Measurements from ENCODE around the gene LCNL1.

The LCNL1 gene

DNA sequence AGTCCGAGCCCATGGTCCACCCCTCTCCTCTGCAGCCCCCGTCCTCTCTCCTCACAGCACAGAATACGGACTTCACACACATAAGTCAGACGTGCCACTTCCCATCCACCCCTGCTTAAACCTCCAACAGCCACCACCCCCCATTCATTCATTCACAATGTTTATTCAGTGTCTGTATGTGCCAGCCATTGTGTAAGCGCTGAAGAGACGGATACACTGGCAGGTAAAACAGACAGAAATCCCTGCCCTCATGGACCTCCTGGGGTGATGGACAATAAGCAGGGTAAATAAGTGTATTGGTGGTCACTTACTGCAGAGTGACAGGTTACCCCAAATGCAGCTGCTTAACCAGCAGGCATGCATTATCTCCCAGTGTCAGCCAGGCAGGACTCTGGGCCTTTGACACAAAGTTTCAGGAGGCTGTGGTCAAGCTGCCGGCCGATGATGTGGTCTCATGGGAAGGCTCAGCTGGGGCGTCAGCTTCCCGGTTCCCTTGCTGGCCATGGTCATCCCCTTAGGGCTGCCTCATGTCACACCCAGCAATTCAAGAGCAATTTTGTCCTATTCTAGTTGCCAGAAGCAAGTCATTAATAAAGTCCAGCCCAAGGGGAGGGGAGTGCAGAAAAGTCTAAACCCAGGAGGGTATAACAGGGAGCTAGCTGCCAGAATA, 7.6 kb downstream of the LCNL1 start:
- in situ Hi-C loops (cut with MboI; ENCODE audit: low sequenced_read_pairs, unreplicated experiment): no loop called here
- DNase-seq (ENCODE audit: low spot score): no peak
- TF ChIP-seq, protein P1, sequence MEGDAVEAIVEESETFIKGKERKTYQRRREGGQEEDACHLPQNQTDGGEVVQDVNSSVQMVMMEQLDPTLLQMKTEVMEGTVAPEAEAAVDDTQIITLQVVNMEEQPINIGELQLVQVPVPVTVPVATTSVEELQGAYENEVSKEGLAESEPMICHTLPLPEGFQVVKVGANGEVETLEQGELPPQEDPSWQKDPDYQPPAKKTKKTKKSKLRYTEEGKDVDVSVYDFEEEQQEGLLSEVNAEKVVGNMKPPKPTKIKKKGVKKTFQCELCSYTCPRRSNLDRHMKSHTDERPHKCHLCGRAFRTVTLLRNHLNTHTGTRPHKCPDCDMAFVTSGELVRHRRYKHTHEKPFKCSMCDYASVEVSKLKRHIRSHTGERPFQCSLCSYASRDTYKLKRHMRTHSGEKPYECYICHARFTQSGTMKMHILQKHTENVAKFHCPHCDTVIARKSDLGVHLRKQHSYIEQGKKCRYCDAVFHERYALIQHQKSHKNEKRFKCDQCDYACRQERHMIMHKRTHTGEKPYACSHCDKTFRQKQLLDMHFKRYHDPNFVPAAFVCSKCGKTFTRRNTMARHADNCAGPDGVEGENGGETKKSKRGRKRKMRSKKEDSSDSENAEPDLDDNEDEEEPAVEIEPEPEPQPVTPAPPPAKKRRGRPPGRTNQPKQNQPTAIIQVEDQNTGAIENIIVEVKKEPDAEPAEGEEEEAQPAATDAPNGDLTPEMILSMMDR (IDR thresholded peaks at IDR 0.05; ENCODE audit: borderline replicate concordance, control extremely low read depth, extremely low read depth, insufficient read depth, missing control alignments): no peak

DNA sequence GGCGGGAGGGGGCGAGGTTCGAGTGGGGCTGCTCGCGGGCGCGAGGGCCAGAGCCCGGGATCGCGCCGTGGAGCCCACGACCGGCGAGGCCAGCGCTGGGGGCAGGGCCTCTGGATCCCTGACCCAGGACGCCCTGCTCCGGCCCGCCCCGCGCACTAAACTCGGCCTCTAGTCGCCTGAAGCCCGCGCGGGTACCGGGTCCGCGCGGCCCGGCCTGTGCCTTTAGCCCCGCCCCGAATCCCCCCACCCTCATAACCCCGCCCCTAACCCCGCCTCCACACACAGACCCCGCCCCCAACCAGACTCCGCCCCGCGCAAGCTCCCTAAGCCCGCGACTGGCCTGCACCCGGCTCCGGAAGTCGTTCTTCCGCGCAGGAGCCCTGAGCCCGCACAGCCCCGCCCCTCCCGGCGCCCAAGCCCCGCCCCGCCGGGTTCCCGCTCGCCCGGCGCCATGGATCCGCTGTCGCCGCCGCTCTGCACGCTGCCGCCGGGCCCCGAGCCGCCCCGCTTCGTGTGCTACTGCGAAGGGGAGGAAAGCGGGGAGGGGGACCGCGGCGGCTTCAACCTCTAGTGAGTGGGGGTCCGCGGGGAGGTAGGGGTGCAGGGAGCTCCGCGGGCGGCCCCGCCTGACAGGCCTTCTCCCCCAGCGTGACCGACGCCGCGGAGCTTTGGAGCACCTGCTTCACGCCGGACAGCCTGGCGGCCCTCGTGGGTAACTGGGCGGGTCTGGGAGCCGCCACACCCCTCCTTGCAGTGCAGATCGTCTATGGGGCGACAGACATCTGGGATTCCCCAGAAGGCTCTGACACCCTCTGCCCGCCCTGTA, 9.4 kb downstream of the LCNL1 start, which contains the start of gene PAXX:
TSS of gene PAXX (plus strand) at position 430 of the 826 bp plus-strand sequence. CDS start at position 452, 22 bp downstream.
- in situ Hi-C loops (cut with MboI; ENCODE audit: low sequenced_read_pairs, unreplicated experiment): no loop called here
- peak; percentile 100 for DNase-seq (ENCODE audit: low spot score)
- TF ChIP-seq, protein P1 (IDR thresholded peaks at IDR 0.05; ENCODE audit: borderline replicate concordance, control extremely low read depth, extremely low read depth, insufficient read depth, missing control alignments): no peak

DNA sequence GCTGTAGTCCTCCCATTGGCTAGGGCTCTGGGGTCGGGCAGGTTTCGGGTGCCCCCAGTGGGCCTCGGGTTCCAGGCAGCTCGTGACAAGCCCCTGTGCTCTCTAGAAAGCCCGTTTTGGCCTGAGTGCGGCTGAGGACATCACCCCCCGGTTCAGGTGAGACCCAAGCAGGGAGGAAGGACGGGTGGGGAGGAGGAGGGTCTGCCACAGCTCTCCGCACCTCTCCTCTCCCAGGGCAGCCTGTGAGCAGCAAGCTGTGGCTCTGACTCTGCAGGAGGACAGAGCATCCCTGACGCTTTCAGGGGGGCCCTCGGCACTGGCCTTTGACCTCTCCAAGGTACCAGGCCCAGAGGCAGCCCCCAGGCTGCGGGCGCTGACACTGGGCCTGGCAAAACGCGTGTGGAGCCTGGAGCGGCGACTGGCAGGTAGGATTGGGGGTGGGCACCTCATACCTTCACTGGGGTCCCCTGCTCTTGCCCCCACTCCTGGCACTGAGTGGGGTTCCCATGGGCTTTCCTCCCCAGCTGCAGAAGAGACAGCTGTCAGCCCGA, 10.1 kb downstream of the LCNL1 start:
- DNase-seq (ENCODE audit: low spot score): no peak
- TF ChIP-seq, protein P1 (IDR thresholded peaks at IDR 0.05; ENCODE audit: borderline replicate concordance, control extremely low read depth, extremely low read depth, insufficient read depth, missing control alignments): no peak
- in situ Hi-C loops (cut with MboI; ENCODE audit: low sequenced_read_pairs, unreplicated experiment): no loop called here

DNA sequence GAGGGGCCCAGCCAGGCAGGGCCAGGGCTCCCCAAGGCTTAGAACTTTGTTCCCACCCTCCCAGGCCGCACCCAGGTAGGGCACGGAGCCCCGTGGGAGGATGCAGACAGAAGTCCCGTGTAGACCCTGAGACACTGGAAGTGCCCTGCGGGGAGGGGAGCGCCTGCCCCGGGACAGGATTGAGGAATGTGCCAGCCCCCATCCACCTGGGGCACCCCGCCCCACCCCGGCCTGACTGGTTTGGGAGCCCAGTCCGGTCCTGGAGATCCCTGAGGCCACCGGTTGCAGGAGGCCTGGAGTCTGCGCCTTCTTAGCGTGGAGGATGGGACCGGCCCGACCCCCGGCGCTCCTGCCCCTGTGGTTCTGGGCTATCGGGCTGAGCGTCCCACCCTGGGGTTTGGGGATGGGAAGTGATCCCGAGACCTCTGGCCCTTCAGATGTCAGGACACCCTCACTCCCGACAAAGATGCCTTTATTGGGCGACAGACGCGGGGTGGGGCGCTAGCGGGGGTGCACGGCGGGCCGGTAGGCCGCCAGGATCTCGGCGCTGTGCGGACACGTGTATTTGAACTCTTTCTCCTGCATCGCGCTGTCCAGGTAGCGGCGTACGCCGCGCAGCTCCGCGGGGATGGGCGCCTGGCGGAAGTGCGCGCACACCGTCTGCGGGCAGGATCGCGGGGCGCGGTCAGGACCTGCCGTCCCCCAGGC, 11.5 kb downstream of the LCNL1 start:
- no peak for DNase-seq (ENCODE audit: low spot score)
- TF ChIP-seq, protein P1 (IDR thresholded peaks at IDR 0.05; ENCODE audit: borderline replicate concordance, control extremely low read depth, extremely low read depth, insufficient read depth, missing control alignments): no peak
- in situ Hi-C loops (cut with MboI; ENCODE audit: low sequenced_read_pairs, unreplicated experiment): no loop called here

DNA sequence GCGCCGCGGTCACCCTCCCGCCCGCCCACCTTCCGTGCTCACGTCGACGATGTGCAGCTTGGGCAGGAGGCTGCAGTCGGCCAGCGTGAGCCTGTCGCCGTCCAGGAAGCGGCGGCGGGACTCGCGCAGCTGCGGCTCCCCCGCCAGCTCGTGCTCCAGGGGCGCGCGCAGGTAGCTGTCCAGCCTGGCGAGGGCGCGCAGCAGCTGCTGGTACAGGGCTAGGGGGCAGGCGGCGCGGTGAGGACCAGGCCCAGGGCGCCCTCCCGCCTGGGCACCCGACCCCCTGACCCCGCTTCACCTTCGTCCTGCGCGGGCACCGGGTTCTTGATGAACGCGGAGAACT, 12.1 kb downstream of the LCNL1 start:
- in situ Hi-C loops (cut with MboI; ENCODE audit: low sequenced_read_pairs, unreplicated experiment): no loop called here
- TF ChIP-seq, protein P1 (IDR thresholded peaks at IDR 0.05; ENCODE audit: borderline replicate concordance, control extremely low read depth, extremely low read depth, insufficient read depth, missing control alignments): no peak
- DNase-seq (ENCODE audit: low spot score): no peak

DNA sequence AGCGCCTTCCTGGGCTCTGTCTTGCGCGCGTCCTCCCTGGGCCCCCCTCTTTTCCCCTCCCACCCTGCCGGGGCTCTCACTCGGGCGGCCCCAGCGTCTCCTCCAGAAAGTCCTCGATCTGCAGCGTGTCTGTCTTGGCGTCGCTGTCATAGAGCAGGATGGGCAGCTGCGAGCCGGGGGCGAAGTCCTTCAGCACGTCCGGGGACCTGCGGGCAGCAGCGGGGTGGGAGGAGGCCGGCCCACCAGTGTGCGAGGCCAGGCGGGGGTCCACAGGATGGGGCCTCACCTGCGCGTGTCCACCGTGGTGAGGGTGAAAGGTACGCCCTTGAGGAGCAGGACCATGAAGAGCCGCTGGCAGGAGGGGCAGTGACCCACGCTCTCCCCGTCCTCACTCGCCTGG, 12.6 kb downstream of the LCNL1 start:
- no peak for DNase-seq (ENCODE audit: low spot score)
- TF ChIP-seq, protein P1 (IDR thresholded peaks at IDR 0.05; ENCODE audit: borderline replicate concordance, control extremely low read depth, extremely low read depth, insufficient read depth, missing control alignments): no peak
- in situ Hi-C loops (cut with MboI; ENCODE audit: low sequenced_read_pairs, unreplicated experiment): no loop called here
